Measurements from ENCODE around the gene SMIM33.
"Not testable (repeated sequence)": the region's sequence is repeated elsewhere in the genome, so short reads cannot be mapped to it uniquely, and the experiment has no call there.

The SMIM33 gene

DNA sequence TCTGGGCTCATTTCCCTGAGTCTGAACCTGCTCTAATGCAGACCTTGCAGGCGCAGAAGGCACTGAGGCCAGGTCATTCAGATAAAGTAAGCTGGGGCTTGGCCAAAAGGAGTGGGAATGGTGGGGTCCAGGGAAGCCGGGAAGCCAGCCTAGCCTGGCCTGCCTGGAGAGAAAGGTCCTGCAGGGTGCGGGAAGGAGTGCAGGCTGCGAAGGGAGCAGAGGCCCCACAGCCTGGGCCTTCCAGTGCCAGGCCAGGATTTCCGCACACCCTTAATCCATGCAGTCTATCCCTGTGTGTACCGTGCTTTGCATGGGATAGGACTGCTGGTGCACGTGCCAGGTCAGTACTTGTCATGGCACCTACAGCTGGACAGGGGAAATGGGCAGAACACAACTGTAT lies 15.4 kb downstream of the SMIM33 start:
- no peak for DNase-seq

DNA sequence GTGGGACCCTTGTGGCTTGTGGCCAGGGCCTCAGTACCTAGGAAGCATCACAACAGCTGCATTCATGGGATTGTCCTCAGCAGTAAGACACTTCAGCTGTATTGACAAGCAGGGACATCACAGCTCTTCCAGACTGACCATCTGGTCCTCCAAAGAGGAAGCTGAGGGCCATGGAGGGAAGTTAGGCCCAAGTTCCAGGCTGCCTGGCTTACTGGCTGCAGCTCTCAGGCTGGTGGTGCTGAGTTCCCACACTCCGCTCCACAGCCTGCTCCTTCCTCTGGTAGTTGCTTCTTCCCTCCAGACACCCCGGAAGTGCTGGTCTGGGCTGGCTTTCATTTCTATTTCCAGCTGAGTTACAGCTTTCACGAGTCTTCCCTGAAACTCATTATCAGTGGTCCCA lies 17.5 kb downstream of the SMIM33 start:
- no peak for DNase-seq

DNA sequence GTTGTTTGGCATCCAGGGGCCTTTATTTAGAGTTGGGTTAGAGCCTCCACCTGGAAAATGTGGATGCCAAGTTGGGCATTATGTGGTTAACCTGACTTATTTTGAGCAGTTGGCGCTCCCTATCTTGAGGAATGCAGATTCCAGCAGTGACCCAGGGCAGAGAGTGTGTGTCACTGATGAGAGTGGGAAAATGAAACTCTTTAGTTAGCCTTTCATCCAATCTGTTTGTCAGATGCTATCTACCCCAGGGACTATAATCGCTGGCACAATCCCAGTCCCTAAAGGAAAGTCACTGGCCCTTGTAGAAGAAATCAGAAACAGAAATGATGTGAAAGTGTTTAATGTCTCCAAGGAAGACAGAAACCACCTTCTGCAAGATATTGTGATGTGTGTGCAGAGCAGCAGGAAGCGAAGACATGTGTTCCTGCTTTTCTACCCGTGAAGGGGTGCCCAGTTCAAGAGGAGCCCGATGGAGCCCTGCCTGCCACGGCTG lies 21.9 kb downstream of the SMIM33 start:
- no peak for DNase-seq

DNA sequence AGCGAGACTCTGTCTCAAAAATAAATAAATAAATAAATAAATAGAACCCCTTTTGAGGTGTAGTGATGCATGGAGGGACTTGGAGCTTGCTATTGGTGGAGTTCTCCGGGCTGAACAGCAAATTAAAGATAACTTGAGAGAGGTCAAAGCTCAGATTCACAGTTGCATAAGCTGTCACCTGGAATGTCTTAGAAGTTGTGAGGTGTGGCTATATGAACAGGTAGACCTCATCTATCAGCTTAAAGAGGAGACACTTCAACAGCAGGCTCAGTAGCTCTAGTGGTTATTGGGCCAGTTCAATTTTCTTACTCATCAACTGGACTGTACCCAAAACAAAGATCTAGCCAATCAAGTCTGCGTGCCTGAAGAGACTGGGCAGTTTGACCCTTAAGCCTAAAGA lies 23.5 kb downstream of the SMIM33 start:
- DNase-seq, result no peak

DNA sequence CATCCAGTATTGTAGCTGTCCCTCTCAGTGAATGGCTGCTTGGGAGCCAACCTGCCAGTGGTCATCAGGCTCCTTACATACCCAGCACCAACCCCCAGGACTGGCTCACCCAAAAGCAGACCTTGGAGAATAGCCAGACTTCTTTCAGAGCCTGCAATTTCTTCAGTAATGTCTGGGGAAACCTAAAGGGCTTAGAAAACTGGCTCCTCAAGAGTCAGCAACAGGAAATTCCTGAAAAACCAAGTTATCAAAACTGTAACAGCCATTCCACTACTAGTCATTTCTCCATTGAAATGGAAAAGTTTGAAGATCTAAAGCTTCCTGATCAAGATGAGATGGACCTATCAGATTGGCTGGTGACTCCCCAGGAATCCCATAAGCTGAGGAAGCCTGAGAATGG lies 24.0 kb downstream of the SMIM33 start:
- DNase-seq, result no peak

DNA sequence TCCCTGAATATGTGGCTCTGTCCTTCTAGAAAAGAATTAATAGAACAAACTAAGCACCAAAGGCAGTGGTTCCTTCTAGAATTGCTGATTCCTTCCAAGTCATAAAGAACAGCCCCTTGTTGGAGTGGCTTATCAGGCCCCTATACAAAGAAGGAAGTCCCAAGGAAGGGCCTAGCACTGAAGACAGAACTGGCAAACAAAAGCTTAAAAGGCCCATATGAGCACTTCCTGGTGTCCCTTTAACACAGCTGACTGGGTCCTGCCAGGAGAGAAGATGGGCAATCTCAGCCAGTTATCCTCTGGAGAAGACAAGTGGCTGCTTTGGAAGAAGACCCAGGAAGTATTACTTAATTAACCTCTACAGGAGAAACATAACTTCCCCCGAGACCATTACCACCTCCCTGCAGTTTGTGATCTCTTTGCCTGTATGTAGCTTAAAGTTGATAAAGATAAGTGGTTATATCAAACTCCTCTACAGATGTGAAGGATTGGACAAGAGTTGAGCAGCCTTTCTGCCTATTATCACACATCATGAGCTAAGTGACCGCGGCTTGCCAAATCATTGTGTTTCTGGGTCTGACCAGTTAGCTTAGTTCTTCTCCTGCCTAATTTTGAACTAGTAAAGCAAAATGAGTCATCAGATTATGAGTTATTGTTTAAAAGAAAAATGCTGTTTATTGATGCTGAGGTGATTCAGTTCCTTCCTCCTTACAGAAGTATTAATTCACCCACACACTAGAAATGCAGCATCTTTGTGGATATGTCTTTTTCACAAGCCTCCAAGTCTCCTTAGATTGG lies 25.0 kb downstream of the SMIM33 start:
- no peak for DNase-seq

DNA sequence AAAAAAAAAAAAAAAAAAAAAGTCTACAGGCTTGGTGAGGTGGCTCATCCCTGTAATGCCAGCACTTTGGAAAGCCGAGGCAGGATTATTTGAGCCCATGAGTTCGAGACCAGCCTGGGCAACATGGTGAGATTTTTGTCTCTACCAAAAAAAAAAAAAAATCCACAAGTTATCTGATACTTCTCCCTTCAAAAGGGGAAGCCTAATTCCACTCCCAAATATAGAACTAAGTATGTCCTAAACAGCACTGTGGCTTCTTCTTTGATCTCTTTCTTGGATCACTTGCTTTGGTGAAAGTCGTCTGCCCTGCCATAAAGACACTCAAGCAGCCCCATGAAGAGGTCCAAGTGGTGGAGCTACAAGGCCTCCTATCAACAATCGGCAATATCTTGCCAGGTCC lies 30.6 kb downstream of the SMIM33 start:
- DNase-seq, result no peak

DNA sequence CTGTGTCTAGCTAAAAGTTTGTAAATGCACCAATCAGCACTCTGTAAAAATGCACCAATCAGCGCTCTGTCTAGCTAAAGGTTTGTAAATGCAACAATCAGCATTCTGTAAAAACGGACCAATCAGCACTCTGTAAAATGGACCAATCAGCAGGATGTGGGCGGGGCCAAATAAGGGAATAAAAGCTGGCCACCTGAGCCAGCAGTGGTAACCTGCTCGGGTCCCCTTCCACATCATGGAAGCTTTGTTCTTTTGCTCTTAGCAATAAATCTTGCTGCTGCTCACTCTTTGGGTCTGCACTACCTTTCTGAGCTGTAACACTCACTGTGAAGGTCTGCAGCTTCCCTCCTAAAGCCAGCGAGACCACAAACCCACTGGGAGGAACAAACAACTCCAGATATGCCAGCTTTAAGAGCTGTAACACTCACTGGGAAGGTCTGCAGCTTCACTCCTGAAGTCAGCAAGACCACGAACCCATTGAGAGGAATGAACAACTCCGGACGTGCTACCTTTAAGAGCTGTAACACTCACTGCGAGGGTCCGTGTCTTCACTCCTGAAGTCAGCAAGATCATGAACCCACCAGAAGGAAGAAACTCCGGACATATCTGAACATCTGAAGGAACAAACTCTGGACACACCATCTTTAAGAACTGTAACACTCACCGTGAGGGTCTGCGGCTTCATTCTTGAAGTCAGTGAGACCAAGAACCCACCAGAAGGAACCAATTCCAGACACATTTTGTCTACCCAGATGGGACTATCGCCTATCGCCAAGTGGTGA lies 32.4 kb downstream of the SMIM33 start:
- not testable (repeated sequence) for DNase-seq

DNA sequence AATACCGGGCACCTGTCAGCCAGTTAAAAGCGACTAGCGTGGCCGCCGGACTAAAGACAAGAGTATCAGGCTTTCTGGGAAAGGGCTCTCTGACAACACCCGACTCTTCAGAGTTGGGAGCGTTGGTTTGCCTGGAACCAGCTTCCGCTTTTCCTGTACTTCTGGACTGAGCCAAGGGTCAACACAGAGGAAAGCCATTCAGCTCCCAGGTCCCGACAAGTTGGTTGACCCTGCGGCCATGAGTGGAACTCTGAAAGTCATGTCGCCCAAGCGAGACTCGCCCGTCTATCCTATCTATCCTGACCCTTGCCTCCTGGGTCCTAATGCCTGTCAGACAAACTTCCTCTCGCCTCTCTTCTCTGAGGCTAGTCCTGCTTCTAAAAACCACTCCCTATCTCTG lies 33.1 kb downstream of the SMIM33 start:
- not testable (repeated sequence) for DNase-seq

DNA sequence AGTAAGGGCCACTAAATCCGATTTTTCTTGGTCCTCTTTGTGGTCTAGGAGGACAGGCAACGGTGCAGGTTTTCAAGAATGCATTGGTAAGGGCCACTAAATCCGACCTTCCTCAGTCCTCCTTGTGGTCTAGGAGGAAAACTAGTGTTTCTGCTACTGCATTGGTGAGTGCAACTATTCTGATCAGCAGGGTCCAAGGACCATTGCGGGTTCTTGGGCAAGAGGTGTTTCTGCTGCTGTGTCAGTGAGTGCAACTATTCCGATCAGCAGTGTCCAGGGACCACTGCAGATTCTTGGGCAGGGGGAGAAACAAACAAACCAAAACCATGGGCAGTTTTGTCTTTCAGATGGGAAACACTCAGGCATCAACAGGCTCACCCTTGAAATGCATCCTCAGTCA lies 33.9 kb downstream of the SMIM33 start:
- DNase-seq, result not testable (repeated sequence)

DNA sequence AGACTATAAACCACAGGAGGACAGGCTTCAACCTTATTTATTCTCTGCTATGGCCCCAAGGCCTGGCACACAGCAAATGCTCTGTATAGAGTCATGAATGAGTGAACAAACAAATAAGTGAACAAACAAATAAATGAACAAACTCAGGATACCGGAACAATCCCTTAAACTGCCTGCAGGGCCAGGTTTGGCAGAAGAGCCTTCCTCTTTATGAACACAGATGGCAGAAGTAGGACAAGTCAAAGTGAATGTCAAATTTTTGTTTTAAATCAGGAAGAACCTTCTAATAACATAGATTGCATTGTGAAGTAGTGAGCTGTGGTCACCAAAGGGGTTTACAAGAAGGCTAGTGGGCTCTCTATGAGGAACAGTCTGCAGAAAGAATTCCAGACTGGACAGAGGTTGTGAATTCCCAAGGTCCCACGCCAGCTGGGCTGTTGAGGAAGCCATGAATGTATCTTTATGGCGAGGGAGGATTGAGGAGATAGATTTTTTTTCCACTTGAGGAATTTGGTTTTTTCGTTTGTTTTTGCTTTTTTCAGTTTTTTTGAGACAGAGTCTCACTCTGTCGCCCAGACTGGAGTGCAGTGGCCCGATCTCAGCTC lies 42.1 kb downstream of the SMIM33 start:
- DNase-seq, result no peak

DNA sequence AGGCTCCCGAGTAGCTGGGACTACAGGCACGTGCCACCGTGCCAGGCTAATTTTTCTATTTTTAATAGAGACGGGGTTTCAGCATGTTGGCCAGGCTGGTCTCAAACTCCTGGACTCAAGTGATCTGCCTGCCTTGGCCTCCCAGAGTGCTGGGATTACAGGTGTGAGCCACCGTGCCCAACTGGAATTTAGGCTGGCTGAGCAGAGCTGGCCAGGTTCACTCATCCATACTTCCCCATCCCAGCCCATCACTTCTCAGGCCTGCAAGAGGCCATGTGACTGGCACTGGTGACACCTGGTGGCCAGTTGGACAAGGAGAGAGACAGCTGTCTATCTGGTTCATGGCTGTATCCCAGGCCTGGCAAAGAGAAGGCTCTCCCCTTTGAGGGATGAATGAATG lies 42.6 kb downstream of the SMIM33 start:
- peak; percentile 82 to 86 for DNase-seq

DNA sequence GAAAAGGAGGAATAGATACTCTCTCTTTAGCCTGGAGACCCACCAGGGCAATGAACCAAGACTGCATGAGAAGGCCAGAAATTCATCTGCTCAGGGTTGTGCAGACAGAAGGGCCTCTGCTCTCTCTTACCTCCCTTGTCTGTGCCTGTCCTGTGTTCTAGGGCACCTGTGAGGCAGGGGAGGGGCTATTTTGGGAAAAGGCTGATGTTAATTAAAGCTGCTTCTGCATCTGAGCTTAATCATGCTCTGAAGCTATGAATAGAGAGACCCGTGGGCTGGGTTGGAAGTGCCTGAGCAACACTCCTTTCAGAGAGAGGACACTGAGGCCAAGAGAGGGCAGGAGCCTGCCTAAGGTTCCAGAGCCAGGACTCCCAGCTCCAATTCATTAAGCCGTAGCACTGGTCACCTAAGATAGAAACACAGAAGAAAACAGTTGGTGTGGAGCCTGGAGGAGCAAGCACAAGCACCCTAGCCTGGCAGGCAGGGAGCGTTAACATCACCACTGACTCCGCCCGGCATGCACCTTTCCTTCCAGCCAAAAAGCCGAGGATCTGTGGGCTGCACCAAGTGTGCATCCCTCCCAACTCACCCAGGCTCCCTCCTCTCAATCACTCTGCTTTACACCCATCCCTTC lies 43.2 kb downstream of the SMIM33 start:
- DNase-seq, result no peak

DNA sequence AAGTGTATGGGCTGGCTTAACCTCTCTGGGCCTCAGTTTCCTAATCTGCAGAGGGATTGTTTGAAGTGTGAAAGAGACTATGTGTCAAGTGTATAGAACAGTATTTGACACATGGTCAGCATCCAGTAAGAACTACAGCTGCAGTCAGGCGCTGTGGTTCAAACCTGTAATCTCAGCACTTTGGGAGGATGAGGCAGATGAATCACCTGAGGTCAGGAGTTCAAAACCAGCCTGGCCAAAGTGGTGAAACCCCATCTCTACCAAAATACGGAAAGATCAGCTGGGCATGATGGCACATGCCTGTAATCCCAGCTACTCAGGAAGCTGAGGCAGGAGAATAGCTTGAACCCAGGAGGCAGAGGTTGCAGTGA lies 43.7 kb downstream of the SMIM33 start:
- DNase-seq, result peak; percentile 33 to 38

DNA sequence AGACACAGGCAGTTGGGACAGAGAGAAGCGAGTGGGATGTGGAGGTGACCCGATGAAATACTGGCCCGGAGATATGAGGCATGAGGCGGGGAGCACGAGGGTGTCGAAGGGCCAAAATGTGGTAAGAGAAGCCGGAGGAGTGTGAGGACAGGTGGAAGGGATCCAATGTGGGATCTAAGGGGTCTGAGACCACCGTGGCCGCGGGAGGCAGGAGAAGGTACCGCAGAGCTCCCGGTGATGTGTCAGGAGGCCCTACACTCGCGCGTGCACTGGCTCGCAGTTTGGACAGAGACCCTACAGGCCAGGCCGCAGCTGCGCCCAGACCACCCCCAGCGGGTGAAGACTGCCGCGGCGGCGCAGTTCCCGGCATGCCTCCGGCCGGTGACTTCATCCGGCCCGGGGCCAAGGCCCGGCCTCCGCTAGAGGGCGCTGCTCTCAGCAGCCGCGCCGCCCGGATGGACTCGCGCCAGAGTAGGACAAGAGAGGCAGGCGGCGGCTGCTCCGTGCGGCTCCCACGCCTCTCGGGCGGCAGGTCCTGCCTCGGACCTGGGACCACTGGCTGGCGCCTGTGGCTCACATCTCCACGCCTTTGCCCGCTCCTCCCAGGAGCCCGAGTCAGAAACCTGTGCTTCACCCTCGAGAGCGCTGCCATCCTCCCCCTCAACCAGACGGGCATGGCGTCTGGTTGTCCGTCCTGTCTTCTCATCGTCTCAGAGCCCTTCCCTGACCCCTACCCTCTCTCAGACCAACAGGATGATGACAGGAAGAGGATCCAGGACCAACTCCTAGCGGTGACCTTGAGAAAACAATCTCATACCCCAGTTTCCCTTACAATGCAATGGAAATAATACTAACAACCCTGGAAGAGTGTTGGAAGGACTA lies 47.1 kb downstream of the SMIM33 start:
- peak; percentile 91 to 92 for DNase-seq
